Retina (tissue), 1 donor: ENCODE measurements around the gene NOC4L.

ENCODE experiments used
- DNase-seq: peaks from one replicate; pipeline ENCODE4 v3.0.0-alpha.2; 2016

NOC4L gene

DNA sequence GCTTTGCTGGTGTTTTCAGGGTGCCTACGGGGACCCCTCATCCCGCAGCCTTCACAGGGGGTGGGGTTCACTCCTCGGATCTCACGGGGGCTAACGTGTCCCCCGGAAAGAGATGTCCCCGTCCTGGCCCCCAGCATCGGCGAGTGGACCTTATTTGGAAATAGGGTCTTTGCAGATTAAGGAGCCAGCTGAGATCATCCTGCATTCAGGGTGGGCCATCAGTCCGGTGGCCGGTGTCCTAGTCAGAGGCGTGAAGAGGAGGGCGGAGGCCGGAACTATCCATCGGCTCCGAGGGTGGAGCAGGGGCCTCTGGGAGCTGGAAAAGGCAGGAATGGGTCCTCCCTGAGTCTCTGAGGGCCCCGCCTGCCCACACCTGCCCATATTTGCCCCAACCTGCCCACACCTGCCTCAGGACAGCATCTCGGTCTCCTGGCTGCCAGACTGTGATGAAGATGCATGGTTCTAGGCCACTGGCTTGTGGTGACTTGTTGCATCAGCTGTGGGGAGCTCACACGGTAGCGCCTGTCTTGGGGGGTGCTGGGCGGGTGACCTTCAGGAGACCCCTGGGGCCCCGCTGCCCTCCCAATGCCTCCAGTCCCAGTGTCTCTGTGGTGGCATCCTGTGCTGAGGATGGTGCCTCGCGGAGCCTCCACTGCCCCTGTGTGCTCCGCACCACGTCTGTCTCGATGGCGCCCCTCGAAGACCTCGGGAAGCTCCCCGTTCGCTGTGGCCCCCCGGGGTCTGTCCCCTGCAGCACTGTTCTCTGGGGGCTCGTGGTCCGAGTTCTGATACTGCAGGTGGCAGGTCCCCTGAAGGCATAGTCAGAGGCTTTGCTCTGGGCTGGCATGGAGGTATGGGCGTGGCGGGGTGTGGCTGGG lies 14.7 kb downstream of the NOC4L start:
- no peak for DNase-seq

GRCh38 chr12:132159555-132160003 lies 15.3 kb downstream of the NOC4L start:
- DNase-seq: no peak

DNA sequence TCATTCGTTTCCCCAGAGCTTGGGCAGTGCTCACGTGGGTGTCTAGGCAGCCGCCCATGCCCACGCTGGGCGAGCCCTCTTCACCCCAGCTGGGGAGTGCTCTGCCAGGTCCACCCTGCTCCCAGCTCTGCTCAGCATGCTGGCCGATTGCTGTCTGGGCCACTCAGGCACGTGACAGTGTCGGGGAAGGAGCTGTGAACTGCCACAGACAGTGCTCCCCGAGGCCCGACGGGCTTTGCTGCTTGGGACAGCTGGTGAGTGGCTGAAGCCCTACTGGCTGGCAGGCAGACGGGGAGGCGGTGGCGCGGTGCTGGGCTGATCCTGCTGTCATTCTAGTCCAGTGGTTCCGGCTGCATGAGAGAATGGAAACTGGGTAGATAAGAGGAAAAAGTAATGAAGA lies 15.8 kb downstream of the NOC4L start:
- DNase-seq: no peak

- DNase-seq: no peak
These were observed 16.4 kb downstream of the NOC4L start for GRCh38 chr12:132160601-132161035.

DNA sequence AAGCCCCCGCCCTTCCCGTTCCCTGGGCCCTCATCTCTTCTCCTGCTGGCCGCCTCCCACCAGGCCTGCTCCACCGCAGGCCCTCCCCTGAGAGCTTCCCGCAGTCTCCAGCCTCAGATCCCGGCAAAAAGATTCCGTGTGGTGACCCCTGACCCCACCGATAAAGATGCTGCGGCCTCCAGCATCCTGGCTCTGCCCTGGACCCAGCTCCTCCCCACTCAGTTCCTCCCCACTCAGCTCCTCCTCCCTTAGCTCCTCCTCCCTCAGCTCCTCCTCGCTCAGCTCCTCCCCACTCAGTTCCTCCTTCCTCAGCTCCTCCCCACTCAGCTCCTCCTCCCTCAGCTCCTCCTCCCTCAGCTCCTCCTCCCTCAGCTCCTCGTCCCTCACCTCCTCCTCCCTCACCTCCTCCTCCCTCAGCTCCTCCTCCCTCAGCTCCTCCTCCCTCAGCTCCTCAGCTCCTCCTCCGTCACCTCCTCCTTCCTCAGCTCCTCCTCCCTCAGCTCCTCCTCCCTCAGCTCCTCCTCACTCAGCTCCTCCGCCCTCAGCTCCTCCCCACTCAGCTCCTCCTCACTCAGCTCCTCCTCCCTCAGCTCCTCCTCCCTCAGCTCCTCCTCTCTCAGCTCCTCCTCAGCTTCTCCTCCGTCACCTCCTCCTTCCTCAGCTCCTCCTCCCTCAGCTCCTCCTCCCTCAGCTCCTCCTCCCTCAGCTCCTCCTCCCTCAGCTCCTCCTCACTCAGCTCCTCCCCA lies 17.0 kb downstream of the NOC4L start:
- no peak for DNase-seq

- DNase-seq: no peak
These were observed 17.7 kb downstream of the NOC4L start for GRCh38 chr12:132161796-132162507.

- no peak for DNase-seq
These were observed 18.3 kb downstream of the NOC4L start for GRCh38 chr12:132162508-132163031.

DNA sequence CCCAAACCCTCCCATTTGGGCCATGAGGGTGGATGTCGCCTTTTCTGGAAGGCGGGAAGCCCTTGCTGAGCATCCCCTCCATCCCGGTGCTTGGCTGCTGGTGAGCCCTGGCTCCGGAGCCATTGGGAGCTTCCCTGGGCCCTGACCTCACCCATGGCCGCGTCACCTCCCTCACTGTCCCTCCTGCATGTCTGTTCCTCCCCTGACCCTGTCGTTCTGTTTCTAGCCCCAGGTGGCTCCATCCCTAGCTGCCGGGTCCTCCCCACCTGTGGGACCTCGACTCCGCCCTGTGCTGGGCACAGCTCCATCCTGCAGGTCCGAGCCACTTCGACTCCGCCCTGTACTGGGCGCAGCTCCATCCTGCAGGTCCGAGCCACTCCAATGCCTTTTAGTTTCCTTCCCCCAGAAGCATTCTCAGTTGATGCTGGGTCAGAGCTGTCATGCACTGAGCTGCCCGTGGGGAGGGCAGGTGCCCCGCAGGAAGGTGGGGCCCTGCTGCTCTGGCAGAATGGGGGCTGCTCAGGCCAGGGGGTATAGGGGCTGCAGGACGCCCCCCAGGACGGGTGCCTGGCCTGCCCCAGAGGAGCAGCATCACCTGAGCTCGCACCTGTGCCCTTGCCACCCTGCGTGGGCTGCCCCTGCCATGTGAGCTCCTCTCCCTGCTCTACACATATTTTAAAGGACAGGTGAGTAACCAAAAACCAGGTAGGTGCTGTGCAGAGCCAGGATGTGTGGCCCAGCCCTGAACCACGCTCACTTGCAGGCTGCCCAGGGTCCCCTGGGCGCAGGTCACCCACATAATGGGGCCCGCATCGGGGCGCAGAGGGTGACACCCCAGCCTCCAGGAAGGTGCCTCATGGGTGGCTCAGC lies 19.0 kb downstream of the NOC4L start:
- DNase-seq: no peak

- DNase-seq: no peak
These were observed 19.6 kb downstream of the NOC4L start for GRCh38 chr12:132163911-132164288.

DNA sequence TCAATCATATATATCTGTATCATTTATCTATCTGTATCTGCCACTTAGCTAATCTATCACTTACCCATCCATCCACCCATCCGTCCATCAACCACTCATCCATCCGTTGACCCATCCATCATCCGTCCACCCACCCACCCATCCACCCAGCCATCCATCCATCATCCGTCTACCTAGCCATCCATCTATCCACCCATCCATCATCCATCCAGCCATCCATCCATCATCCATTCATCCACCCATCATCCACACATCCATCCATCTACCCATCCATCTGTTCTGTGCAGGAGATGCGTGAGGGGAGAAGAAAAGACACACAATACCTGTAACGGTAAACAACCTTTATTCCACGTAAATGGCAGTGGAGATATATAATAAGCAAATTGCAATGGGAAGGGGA lies 20.2 kb downstream of the NOC4L start:
- DNase-seq: no peak

DNA sequence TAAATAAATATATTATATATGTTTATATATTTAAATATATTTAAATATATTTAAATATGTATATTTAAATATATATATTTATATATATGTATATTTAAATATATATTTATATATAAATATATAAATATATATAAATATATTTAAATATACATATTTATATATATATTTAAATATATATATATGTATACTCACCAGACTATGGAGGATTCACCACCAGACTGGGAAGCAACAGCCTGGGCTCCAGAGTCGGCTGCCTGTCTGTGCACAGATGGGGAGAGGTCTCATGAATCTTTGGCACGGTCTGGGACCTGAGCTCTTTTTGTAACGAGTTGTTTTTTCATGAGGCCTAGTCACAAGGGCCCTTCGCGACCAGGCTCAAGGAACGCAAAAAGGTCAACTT lies 21.3 kb downstream of the NOC4L start:
- no peak for DNase-seq

GRCh38 chr12:132166093-132166492 lies 21.8 kb downstream of the NOC4L start:
- DNase-seq: no peak

DNA sequence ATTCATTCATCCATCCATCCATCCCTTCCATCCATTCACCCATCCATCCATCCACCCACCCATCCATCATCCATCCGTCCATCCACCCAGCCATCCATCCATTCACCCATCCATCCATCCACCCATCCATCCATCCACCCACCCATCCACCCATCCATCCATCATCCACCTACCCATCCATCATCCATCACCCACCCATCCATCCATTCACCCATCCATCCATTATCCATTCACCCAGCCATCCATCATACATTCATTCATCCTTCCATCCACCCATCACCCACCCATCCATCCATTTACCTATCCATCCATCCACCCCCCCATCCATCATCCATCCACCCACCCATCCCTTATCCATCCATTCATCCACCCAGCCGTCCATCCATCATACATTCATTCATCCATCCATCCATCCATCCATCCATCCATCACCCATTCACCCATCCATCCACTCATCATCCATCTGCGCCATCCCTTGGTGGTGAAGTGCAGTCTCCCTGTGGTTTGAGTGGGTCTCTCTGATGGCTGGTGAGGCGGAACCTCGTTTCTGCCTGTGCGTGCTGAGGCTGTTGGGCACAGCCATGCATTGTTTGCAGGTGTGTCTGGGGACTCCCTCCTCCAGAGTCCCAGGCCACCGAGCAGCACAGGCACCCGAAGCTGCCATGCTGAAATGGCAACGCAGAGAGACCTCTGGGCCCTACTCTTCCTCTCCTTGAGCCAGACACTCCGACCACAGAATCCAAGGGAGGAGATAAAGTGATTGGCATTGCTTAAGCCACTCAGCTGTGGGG lies 22.7 kb downstream of the NOC4L start:
- DNase-seq: no peak

DNA sequence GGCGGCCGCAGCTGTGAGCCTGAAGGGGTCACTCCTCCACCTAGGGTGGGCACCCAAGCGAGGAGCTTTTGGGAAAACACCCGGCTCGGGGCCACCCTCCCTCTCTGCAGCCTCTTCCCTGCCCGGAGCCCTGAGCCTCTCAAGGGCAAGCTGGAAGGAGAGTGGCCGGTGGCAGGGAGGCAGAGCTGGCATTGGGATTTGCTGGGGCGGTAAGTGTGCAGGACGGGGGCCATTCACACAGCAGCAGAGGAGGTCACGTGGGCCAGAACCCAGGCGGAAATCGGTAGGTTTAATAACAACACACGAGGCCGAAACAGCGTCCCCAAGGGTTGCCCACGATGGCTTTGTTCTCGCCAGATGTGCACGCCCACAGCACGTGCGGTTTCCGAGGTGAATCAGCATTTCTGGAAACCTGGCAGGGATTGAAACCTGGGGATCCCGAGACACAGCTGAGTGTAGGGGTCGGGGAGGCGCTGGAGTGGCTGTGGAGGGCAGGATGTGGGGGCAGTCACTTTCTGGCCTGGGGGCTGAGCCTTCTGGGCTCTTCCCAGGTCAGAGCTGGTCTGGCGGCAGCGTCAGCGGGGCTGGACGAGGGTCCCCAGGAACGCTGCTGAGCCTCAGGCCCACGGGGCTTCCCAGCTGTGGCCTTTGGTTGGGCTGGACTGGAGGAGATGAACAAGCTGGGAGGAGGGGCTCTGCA lies 23.5 kb downstream of the NOC4L start:
- DNase-seq: no peak

GRCh38 chr12:132168311-132169031 lies 24.2 kb downstream of the NOC4L start:
- DNase-seq: no peak

DNA sequence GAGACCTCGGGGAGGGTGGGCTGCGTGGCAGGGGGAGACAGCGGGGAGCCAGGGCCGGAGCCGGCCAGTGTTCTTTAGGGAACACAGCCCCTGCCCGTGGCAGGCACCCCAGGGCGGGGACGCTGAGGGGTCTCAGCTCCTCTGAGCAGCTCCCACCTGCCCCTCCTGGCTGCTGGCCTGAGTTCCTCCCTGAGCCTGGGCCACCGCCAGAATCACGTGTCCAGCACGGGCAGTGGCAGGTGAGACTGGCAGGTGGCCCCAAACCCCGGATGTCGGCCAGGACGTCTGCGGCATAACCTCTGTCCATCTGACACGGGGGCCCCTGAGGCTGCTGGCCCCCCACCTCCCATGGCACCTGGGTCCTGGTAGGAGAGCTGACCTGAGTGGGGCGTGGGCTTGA lies 25.1 kb downstream of the NOC4L start:
- DNase-seq: no peak

- DNase-seq: no peak
These were observed 25.9 kb downstream of the NOC4L start for GRCh38 chr12:132170094-132170636.

DNA sequence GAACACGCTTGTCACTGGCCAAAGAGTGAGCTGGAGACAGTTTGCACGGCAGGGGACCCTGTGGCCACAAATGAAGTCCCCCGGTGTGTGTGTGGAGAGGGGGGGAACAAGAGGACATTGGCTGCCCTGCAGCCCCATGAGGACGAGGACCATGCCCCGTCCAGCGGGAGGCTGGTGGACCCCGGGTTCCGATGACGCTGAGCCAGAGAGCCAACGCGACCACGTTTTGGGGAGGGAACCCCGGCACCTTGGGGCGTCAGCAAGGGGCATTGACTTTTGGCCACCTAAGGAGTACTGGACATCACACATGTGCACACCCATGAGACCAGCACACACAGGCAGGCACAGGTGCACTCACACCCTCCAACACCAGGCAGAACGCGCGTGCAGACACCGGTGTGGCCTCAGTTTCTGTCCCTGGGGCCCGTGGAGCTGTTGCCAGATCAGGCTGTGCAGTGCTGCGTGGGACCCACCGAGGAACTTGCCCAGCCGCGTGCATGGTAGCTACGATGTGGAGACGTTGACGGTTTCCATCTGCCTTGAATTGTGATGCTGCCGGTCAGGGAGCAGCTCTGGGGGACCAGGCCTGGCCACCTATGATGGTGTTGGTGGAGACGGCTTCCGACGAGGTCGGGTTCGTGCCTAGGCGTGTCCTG lies 26.5 kb downstream of the NOC4L start:
- DNase-seq: no peak
